PFSK-1 (cell line): Measurements from ENCODE around the gene FOXJ2.

Source experiments
- FOXP2 ChIP-seq: optimal IDR thresholded peaks from 2 replicates; pipeline ENCODE3; 2011; ENCODE audit warnings: borderline replicate concordance, control low read depth, inconsistent platforms; ENCODE audit not compliant: insufficient read depth; ENCODE audit errors: extremely low read length, extremely low read depth
- POLR2AphosphoS5 ChIP-seq: IDR thresholded peaks from 2 replicates; pipeline ENCODE4 v1.6.1; 2012; ENCODE audit warnings: low read depth, mild to moderate bottlenecking, control low read depth, low read length, moderate library complexity
- REST ChIP-seq, 2 experiments: IDR thresholded peaks; 2 replicates each; pipeline versions ENCODE4 v1.6.1 to v1.8.0; 2011 to 2012; ENCODE audit warnings: low read depth in 2 of 2, low read length in 2 of 2, control low read depth in 1 of 2, inconsistent platforms in 1 of 2, mild to moderate bottlenecking in 1 of 2, moderate library complexity in 1 of 2; ENCODE audit not compliant: insufficient read depth in 1 of 2
- SIN3A ChIP-seq: IDR thresholded peaks from 2 replicates; pipeline ENCODE4 v1.6.1; 2012; ENCODE audit warnings: mild to moderate bottlenecking, low read length, moderate library complexity, borderline replicate concordance; ENCODE audit not compliant: insufficient read depth
- TAF1 ChIP-seq: IDR thresholded peaks from 2 replicates; pipeline ENCODE4 v1.6.1; 2012; ENCODE audit warnings: low read length, control low read depth, borderline replicate concordance; ENCODE audit not compliant: insufficient read depth

FOXJ2 gene

GRCh38 chr12:8077207-8077606 lies 44.7 kb downstream of the FOXJ2 start:
- TF ChIP-seq SIN3A: no peak
- TF ChIP-seq TAF1: no peak
- TF ChIP-seq REST (IDR thresholded peaks at IDR 0.05; ENCODE audit: insufficient read depth in 1 of 2, low read depth in 2 of 2, low read length in 2 of 2): 0 out of 4 replicates have a peak, but pooled peaks of 1 of the 2 experiments have one; percentile 19

GRCh38 chr12:8078398-8078797 lies 45.9 kb downstream of the FOXJ2 start:
- TF ChIP-seq REST (IDR thresholded peaks at IDR 0.05; ENCODE audit: insufficient read depth in 1 of 2, low read depth in 2 of 2, low read length in 2 of 2) (no peak), TAF1 (no peak), FOXP2 (no peak)

GRCh38 chr12:8078916-8079315 lies 46.4 kb downstream of the FOXJ2 start:
- no peak for TF ChIP-seq TAF1
- TF ChIP-seq FOXP2: no peak
- TF ChIP-seq SIN3A: no peak
- TF ChIP-seq POLR2AphosphoS5: no peak
- TF ChIP-seq REST (IDR thresholded peaks at IDR 0.05; ENCODE audit: insufficient read depth in 1 of 2, low read depth in 2 of 2, low read length in 2 of 2): no peak

GRCh38 chr12:8080120-8080519 lies 47.6 kb downstream of the FOXJ2 start:
- TF ChIP-seq TAF1 (no peak), SIN3A (no peak), POLR2AphosphoS5 (no peak), FOXP2 (no peak), REST (IDR thresholded peaks at IDR 0.05; ENCODE audit: insufficient read depth in 1 of 2, low read depth in 2 of 2, low read length in 2 of 2) (no peak)

GRCh38 chr12:8081251-8081920 lies 48.9 kb downstream of the FOXJ2 start:
- TF ChIP-seq TAF1 (no peak), SIN3A (no peak), POLR2AphosphoS5 (no peak), REST (IDR thresholded peaks at IDR 0.05; ENCODE audit: insufficient read depth in 1 of 2, low read depth in 2 of 2, low read length in 2 of 2) (no peak), FOXP2 (no peak)
